ENCODE measurements around the gene REL.

GRCh38 chr2:60868589-60869273, 12.6 kb upstream of the REL start:
- TF ChIP-seq, protein P1, sequence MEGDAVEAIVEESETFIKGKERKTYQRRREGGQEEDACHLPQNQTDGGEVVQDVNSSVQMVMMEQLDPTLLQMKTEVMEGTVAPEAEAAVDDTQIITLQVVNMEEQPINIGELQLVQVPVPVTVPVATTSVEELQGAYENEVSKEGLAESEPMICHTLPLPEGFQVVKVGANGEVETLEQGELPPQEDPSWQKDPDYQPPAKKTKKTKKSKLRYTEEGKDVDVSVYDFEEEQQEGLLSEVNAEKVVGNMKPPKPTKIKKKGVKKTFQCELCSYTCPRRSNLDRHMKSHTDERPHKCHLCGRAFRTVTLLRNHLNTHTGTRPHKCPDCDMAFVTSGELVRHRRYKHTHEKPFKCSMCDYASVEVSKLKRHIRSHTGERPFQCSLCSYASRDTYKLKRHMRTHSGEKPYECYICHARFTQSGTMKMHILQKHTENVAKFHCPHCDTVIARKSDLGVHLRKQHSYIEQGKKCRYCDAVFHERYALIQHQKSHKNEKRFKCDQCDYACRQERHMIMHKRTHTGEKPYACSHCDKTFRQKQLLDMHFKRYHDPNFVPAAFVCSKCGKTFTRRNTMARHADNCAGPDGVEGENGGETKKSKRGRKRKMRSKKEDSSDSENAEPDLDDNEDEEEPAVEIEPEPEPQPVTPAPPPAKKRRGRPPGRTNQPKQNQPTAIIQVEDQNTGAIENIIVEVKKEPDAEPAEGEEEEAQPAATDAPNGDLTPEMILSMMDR (IDR thresholded peaks at IDR 0.05) = no peak
- TF ChIP-seq POLR2AphosphoS5 (IDR thresholded peaks at IDR 0.05) (no peak), POLR2A (IDR thresholded peaks at IDR 0.05) (no peak)

Data from sigmoid colon (tissue), 4 donors.